ENCODE measurements around the gene PTGS2. TPM values are rescaled to one million over a fixed set of nuclear protein-coding genes. Genes with fewer than 3 reads are reported as not detected.

Gene PTGS2
- total and polyA plus RNA-seq, 11 donors = 0.15 to 4.2 (median 0.56) TPM

DNA sequence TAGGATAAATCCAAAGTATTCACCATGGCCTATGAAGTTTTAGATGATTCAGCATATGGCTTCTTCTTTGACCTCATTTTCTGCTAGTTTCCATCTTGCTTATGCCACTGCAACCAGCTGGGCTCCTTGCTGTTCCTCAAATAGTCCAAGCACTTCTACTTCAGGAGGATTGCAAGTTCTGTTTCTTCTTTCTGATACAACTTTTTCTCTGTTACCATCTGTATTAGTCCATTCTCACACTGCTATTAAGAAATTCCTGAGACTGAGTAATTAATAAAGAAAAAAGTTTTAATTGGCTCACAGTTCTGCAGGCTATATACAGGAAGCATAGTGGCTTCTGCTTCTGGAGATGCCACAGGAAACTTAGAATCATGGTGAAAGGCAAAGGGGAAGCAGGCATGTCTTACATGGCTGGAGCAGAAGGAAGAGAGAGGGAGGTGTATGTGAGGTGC, 20.3 kb downstream of the PTGS2 start:
- ATAC-seq (no peak), DNase-seq (no peak)
- Histone ChIP-seq H3K27ac (peak overlapping the region in 1 of 12 donors; percentile 63), H3K36me3 (no peaks in the 10 kb centered on the region), H3K4me1 (peaks cover 0 to 10% (median 0%) of the 10 kb centered on the region in 12 donors), H3K4me3 (no peak overlapping the region), H3K27me3 (no peaks in the 10 kb centered on the region), H3K9me3 (peaks cover 0 to 4% (median 0%) of the 10 kb centered on the region in 12 donors)
- intact Hi-C loops (cut with DNase I) = no loop called here
- TF ChIP-seq POLR2A (IDR thresholded peaks at IDR 0.05) = no peak
- no peak for TF ChIP-seq CTCF (IDR thresholded peaks at IDR 0.05)

GRCh38 chr1:186658999-186659398, 21.2 kb downstream of the PTGS2 start:
- no peaks in the 10 kb centered on the region for H3K9me3 ChIP-seq
- H3K27me3 ChIP-seq = no peaks in the 10 kb centered on the region
- H3K36me3 ChIP-seq = no peaks in the 10 kb centered on the region
- H3K27ac ChIP-seq = peak overlapping the region in 1 of 12 donors; percentile 63
- ATAC-seq (no peak), DNase-seq (no peak)
- TF ChIP-seq CTCF (IDR thresholded peaks at IDR 0.05) = no peak
- no peak overlapping the region for H3K4me3 ChIP-seq
- H3K4me1 ChIP-seq = peaks cover 0 to 10% (median 0%) of the 10 kb centered on the region in 12 donors
- intact Hi-C loops (cut with DNase I) = no loop called here

DNA sequence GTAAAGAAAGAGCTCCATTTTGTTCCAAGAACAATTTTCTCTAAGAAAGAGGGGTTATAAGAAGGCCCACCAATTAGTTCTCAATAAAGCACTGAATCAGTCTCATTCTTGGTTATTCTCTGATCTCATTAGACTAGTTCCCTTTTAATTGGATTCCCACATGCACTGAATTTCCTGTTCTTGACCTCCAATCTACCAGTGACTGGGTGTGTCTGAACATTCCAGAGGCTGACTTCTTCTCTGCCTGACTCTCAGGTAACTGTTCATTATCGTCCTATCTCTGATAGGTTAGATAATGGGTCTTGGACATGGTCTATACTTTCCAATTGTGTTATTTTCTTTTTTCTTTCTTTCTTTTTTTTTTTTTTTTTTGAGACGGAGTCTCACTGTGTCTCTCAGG, 22.7 kb downstream of the PTGS2 start:
- Histone ChIP-seq H3K27me3 (no peaks in the 10 kb centered on the region), H3K9me3 (no peaks in the 10 kb centered on the region), H3K4me3 (no peak overlapping the region), H3K36me3 (no peaks in the 10 kb centered on the region), H3K27ac (no peak overlapping the region), H3K4me1 (peaks cover 0 to 10% (median 0%) of the 10 kb centered on the region in 12 donors)
- intact Hi-C loops (cut with DNase I) = no loop called here
- ATAC-seq (no peak), DNase-seq (no peak)
- 61 to 79% (median 72%) methylated on average over 2 of the region's 2 CpGs for WGBS, 4 donors
- TF ChIP-seq CTCF (IDR thresholded peaks at IDR 0.05) (no peak), POLR2A (IDR thresholded peaks at IDR 0.05) (no peak)

- H3K4me1 ChIP-seq = peaks cover 0 to 10% (median 0%) of the 10 kb centered on the region in 12 donors
- peak in 2 of 4 donors; percentile 34 to 54 for ATAC-seq
- intact Hi-C loops (cut with DNase I) = no loop called here
- H3K4me3 ChIP-seq = no peak overlapping the region
- no peak overlapping the region for H3K27ac ChIP-seq
- WGBS, 4 donors = 53 to 73% (median 57%) methylated on average over 3 of the region's 3 CpGs
- no peaks in the 10 kb centered on the region for H3K36me3 ChIP-seq
- no peak for TF ChIP-seq POLR2A (IDR thresholded peaks at IDR 0.05)
- no peak for TF ChIP-seq CTCF (IDR thresholded peaks at IDR 0.05)
- no peaks in the 10 kb centered on the region for H3K27me3 ChIP-seq
- no peak for DNase-seq
- no peaks in the 10 kb centered on the region for H3K9me3 ChIP-seq
Observed at GRCh38 chr1:186655876-186656275, 24.3 kb downstream of the PTGS2 start.

All from heart left ventricle (tissue), 16 donors.